ENCODE data around the gene ZSCAN20.

DNA sequence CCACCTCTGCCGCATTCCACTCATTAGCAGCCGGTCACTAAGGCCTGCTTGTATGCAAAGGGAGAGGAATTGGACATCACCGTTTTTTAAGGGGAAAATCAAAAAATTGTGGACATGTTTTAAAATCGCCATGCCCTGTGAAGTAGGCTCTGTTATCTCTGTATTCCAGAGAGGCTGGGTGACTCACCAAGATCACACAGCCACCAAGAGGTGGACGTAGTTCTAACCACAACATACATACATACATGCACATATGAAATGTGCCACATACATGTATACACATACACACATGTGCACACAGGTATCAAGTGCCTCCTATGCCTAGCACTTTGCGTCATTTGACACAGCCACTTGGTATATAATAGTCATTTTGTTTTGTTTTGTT lies 16.0 kb upstream of the ZSCAN20 start:
- TF ChIP-seq POLR2A (IDR thresholded peaks at IDR 0.05; ENCODE audit: low read depth, low read length): no peak
- no peak for TF ChIP-seq RCOR1 (IDR thresholded peaks at IDR 0.05; ENCODE audit: insufficient replicate concordance, low read length)
- no peak for TF ChIP-seq RFX5 (IDR thresholded peaks at IDR 0.05; ENCODE audit: low read depth, low read length)
- TF ChIP-seq CTCF (conservative IDR thresholded peaks at IDR 0.05; ENCODE audit: low read depth, low read length): no peak
- TF ChIP-seq MXI1 (IDR thresholded peaks at IDR 0.05; ENCODE audit: borderline replicate concordance, low read depth, low read length): no peak
- TF ChIP-seq, protein P1, sequence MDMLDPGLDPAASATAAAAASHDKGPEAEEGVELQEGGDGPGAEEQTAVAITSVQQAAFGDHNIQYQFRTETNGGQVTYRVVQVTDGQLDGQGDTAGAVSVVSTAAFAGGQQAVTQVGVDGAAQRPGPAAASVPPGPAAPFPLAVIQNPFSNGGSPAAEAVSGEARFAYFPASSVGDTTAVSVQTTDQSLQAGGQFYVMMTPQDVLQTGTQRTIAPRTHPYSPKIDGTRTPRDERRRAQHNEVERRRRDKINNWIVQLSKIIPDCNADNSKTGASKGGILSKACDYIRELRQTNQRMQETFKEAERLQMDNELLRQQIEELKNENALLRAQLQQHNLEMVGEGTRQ (IDR thresholded peaks at IDR 0.05; ENCODE audit: low read depth, low read length): no peak
- TF ChIP-seq MAFK (IDR thresholded peaks at IDR 0.05; ENCODE audit: low read depth, low read length): no peak
- TF ChIP-seq SMC3 (IDR thresholded peaks at IDR 0.05; ENCODE audit: low read depth, low read length): no peak
- no peak for TF ChIP-seq RAD21 (IDR thresholded peaks at IDR 0.05; ENCODE audit: low read length)

Data from IMR-90 (cell line).